Cardiac ventricle fibroblast (primary cell): Measurements from ENCODE around the gene THBS4. TPM values are rescaled to one million over a fixed set of nuclear protein-coding genes. Genes with fewer than 3 reads are reported as not detected.

Source experiments
- total RNA-seq: library from RNA; depleted of rRNA; stranded (reverse); fragments of >200 nt; gene quantifications from 2 replicates; pipeline ENCODE4 v1.2.3, GENCODE V29; 2015

Gene THBS4
- total RNA-seq: 0.87 TPM in 1 of 2 replicates, not detected in the other

GRCh38 chr5:80034962-80035821 lies at the start of gene THBS4:
THBS4 (plus strand) TSS chr5:80035348; CDS start chr5:80035538, 190 bp downstream.

DNA sequence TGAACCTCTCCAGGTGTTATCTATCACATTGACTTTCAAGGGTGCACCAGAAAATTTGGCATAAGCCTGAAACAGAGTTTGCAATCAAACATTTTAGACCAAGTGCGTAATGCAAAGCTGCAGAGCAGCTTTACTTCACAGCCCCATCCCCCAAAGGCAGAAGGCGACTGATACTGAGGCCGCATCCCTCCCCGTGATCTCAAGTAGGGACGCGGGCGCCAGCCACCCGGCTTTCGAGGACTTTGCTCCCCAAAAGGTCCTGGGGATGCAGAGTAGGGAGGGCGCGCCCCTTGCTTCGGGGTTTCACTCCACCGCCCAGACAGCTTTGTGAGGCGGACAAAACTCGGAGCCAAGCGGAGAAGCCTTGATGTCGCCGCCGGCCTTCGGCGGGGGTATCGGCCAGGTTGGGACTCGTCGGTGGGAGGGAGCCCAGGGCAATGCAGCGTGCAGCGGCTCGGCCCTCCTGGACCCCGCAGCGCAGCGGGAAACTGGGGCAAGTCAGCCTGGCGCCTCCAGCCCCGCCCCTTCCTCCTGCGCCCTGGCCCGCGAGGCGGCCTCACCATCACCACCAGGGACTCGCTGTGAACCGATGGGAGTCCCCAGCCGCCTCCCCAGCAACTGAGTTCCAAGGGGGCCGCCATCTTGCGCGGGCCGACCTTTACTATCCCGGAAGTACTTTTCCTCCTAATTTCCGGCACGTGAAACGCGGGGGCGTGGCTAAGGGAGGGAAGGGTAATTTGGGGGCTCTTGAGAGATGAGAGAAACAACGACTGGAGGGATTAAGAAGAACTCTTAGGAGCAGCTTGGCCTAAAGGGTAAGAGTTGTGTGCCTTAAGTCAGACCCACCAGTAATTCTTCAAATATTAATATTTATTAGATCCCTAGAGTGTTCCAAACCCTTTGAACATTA lies 44.3 kb upstream of the THBS4 start, which contains the start of gene MTX3:
MTX3 (minus strand) TSS at position 665 of the 910 bp plus-strand sequence; CDS start at position 641, 24 bp downstream.

Other genes with a start within 250 kb of the THBS4 start
- gene MTX3, start 44.1 kb upstream of the THBS4 start, total RNA-seq: 8.5 and 10.2 TPM in 2 replicates
- gene SERINC5, start 220.7 kb downstream of the THBS4 start, total RNA-seq: 11.1 and 11.7 TPM in 2 replicates